Caki2 (cell line): ENCODE data around the gene TYW5. TPM values are rescaled to one million over a fixed set of nuclear protein-coding genes. Genes with fewer than 3 reads are reported as not detected.

Source experiments
- DNase-seq: peaks from one replicate; pipeline ENCODE4 v3.0.0-alpha.2; 2015; ENCODE audit warnings: low read depth
- in situ Hi-C: cut with HindIII; loops from 2 replicates; pipeline ENCODE4 v1.10.0; 2016; ENCODE audit warnings: low sequenced_read_pairs, low pct_unique_long_range_greater_than_20kb, mixed read lengths
- total RNA-seq: library from RNA; depleted of rRNA; stranded (reverse); fragments of >200 nt; shearing (Covaris generic); gene quantifications from 2 replicates; pipeline ENCODE4 v1.2.3, GENCODE V29; 2014; ENCODE audit warnings: low replicate concordance

The TYW5 gene
- total RNA-seq, 1 experiment from 2014 or later = 5.9 TPM

- in situ Hi-C loops = no loop called here
- no peak for DNase-seq
Measured at GRCh38 chr2:199979398-199979797, 24.1 kb upstream of the TYW5 start.

- in situ Hi-C loops = no loop called here
- DNase-seq = peak; percentile 68
Measured at GRCh38 chr2:199977984-199978415, 22.7 kb upstream of the TYW5 start.

- in situ Hi-C loops = no loop called here
Measured at GRCh38 chr2:199975273-199975895, 20.1 kb upstream of the TYW5 start.

GRCh38 chr2:199973703-199974102 is 18.4 kb upstream of the TYW5 start:
- DNase-seq = no peak
- in situ Hi-C loops = no loop called here

More at GRCh38 chr2:199975273-199975895, 20.1 kb upstream of the TYW5 start:
- no peak for DNase-seq

GRCh38 chr2:199972088-199972626 is 16.9 kb upstream of the TYW5 start:
- in situ Hi-C loops = no loop called here
- no peak for DNase-seq

GRCh38 chr2:199968126-199968525 is 12.8 kb upstream of the TYW5 start:
- in situ Hi-C loops = no loop called here
- no peak for DNase-seq

- DNase-seq = no peak
- in situ Hi-C loops = no loop called here
Measured at GRCh38 chr2:199966976-199967375, 11.7 kb upstream of the TYW5 start.

GRCh38 chr2:199966405-199966804 is 11.1 kb upstream of the TYW5 start:
- in situ Hi-C loops = no loop called here
- no peak for DNase-seq

GRCh38 chr2:199962203-199962602 is 6.9 kb upstream of the TYW5 start:
- in situ Hi-C loops = no loop called here
- DNase-seq = no peak

GRCh38 chr2:199958014-199958413 is 2.7 kb upstream of the TYW5 start:
- DNase-seq = no peak
- in situ Hi-C loops = no loop called here

GRCh38 chr2:199956062-199956380 is 730 bp upstream of the TYW5 start:
- in situ Hi-C loops = no loop called here
- no peak for DNase-seq

- in situ Hi-C loops = no loop called here
- DNase-seq = no peak
Measured at GRCh38 chr2:199955007-199955338, 318 bp downstream of the TYW5 start.

GRCh38 chr2:199951023-199951422 is 4.3 kb downstream of the TYW5 start:
- in situ Hi-C loops = no loop called here

GRCh38 chr2:199950396-199950795 is 4.9 kb downstream of the TYW5 start:
- in situ Hi-C loops = no loop called here
- DNase-seq = no peak

More at GRCh38 chr2:199951023-199951422, 4.3 kb downstream of the TYW5 start:
- no peak for DNase-seq

GRCh38 chr2:199946836-199947235 is 8.5 kb downstream of the TYW5 start:
- DNase-seq = no peak
- in situ Hi-C loops = no loop called here

GRCh38 chr2:199946196-199946595 is 9.1 kb downstream of the TYW5 start:
- no peak for DNase-seq
- in situ Hi-C loops = no loop called here

GRCh38 chr2:199943373-199943772 is 11.9 kb downstream of the TYW5 start:
- in situ Hi-C loops = no loop called here
- DNase-seq = no peak

GRCh38 chr2:199940373-199940772 is 14.9 kb downstream of the TYW5 start:
- DNase-seq = peak; percentile 48
- in situ Hi-C loops = no loop called here

- in situ Hi-C loops = no loop called here
- DNase-seq = no peak
Measured at GRCh38 chr2:199936554-199936953, 18.7 kb downstream of the TYW5 start.

GRCh38 chr2:199933466-199933865 is 21.8 kb downstream of the TYW5 start:
- in situ Hi-C loops = no loop called here
- no peak for DNase-seq
